Osteocyte (in vitro differentiated cells): ENCODE results near the gene ZNF775. TPM values are rescaled to one million over a fixed set of nuclear protein-coding genes. Genes with fewer than 3 reads are reported as not detected.

Experiments used
- DNase-seq: peaks from one replicate; pipeline ENCODE4 v3.0.0; 2021; ENCODE audit warnings: mixed read lengths; ENCODE audit not compliant: unreplicated experiment; ENCODE audit errors: extremely low spot score
- H3K27ac Mint-ChIP-seq: one replicate; pipeline ENCODE4 v1.8.0; 2021; ENCODE audit warnings: mild to moderate bottlenecking, mixed read lengths; ENCODE audit not compliant: unreplicated experiment
- H3K27me3 Mint-ChIP-seq: one replicate; pipeline ENCODE4 v1.8.0; 2021; ENCODE audit warnings: mixed read lengths; ENCODE audit not compliant: unreplicated experiment
- H3K36me3 Mint-ChIP-seq: one replicate; pipeline ENCODE4 v1.8.0; 2021; ENCODE audit warnings: mixed read lengths; ENCODE audit not compliant: unreplicated experiment
- H3K4me1 Mint-ChIP-seq: one replicate; pipeline ENCODE4 v1.8.0; 2021; ENCODE audit warnings: mixed read lengths; ENCODE audit not compliant: unreplicated experiment
- H3K4me3 Mint-ChIP-seq: one replicate; pipeline ENCODE4 v1.8.0; 2021; ENCODE audit warnings: mild to moderate bottlenecking, moderate library complexity, mixed read lengths; ENCODE audit not compliant: unreplicated experiment
- H3K9me3 Mint-ChIP-seq: one replicate; pipeline ENCODE4 v1.8.0; 2021; ENCODE audit warnings: mixed read lengths; ENCODE audit not compliant: unreplicated experiment
- total RNA-seq: library from RNA; stranded (reverse); gene quantifications from 2 replicates; pipeline ENCODE4 v1.2.1, GENCODE V29; 2021
- TF ChIP-seq, protein P1 (sequence below): fragments of 200-600 bp; sonication (generic); IDR thresholded peaks from 2 replicates; pipeline ENCODE4 v1.5.0; 2021; ENCODE audit warnings: antibody characterized with exemption, mild to moderate bottlenecking, moderate library complexity

Gene ZNF775
- total RNA-seq, 1 donor from 2014 or later = 5.9 TPM

DNA sequence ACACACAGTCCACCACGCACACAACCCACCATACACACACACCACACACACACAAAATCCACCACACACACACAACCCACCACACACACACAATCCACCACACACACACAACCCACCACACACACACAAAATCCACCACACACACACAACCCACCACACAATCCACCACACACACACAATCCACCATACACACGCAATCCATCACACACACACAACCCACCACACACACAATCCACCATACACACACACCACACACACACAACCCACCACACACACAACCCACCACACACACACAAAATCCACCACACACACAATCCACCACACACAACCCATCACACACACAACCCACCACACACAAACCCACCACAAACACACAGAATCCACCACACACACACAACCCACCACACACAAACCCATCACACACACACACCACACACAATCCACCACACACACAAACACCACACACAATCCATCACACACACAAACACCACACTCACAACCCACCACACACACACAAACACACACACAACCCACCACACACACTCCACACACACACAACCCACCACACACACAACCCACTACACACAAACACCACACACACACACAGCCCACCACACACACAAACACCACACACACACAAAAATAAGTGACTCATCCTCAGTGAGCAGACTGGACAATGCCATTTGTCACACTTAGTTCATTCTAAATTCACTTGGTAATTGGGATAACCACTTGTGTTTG lies 19.3 kb upstream of the ZNF775 start:
- H3K4me3 Mint-ChIP-seq = no peak overlapping the region
- TF ChIP-seq, protein P1, sequence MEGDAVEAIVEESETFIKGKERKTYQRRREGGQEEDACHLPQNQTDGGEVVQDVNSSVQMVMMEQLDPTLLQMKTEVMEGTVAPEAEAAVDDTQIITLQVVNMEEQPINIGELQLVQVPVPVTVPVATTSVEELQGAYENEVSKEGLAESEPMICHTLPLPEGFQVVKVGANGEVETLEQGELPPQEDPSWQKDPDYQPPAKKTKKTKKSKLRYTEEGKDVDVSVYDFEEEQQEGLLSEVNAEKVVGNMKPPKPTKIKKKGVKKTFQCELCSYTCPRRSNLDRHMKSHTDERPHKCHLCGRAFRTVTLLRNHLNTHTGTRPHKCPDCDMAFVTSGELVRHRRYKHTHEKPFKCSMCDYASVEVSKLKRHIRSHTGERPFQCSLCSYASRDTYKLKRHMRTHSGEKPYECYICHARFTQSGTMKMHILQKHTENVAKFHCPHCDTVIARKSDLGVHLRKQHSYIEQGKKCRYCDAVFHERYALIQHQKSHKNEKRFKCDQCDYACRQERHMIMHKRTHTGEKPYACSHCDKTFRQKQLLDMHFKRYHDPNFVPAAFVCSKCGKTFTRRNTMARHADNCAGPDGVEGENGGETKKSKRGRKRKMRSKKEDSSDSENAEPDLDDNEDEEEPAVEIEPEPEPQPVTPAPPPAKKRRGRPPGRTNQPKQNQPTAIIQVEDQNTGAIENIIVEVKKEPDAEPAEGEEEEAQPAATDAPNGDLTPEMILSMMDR = no peak
- no peaks in the 10 kb centered on the region for H3K36me3 Mint-ChIP-seq
- no peak for DNase-seq
- no peaks in the 10 kb centered on the region for H3K9me3 Mint-ChIP-seq
- no peaks in the 10 kb centered on the region for H3K27me3 Mint-ChIP-seq
- H3K4me1 Mint-ChIP-seq = peaks cover 6% of the 10 kb centered on the region
- no peak overlapping the region for H3K27ac Mint-ChIP-seq

DNA sequence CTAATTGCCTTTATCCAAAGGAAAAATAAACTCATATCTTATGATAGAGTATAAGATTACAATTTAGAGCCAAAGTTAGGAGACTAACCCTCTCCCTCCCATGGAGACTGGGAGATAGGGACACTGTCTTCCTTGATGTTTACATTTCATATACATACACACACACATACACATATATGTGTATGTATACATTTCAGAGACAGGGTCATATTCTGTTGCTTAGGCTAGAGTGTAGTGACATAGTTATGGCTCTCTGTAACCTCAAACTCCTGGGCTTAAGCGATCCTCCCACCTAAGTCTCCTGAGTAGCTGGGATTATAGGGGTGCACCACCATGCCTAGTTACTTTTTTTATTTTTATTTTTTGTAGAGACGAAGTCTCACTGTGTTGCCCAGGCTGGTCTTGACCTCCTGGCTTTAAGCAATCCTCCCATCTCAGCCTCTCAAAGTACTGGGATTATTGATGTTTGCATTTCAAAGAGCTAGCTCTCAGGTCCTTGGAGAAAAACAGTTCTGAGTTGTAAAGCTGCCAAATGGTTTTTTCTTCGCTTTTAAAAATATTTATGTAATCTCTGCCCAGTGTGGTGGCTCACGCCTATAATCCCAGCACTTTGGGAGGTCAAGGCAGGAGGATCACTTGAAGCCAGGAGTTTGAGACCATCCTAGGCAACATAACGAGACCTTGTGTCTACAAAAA lies 18.6 kb upstream of the ZNF775 start:
- no peak overlapping the region for H3K27ac Mint-ChIP-seq
- peaks cover 6% of the 10 kb centered on the region for H3K4me1 Mint-ChIP-seq
- no peaks in the 10 kb centered on the region for H3K36me3 Mint-ChIP-seq
- H3K4me3 Mint-ChIP-seq = no peak overlapping the region
- H3K27me3 Mint-ChIP-seq = no peaks in the 10 kb centered on the region
- no peak for DNase-seq
- no peaks in the 10 kb centered on the region for H3K9me3 Mint-ChIP-seq
- TF ChIP-seq, protein P1 = no peak

DNA sequence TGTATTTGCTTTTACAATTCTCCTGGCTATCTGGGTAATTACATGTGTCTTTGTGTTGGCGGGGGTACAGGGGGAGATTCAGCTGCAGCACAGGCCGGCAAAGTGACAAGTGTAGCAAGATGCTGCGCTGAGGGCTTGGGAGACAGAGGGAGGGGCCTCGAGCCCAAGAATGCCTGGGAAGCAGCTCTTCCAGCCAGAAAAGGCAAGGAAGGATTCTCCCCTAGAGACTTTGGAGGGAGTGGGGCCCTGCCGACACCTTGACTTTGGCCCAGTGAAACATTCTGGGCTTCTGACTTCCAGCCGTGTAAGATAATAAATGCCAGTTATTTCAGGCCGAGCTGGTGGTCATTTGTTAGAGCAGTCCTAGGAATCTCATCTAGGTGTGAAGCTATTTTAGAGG lies 17.7 kb upstream of the ZNF775 start:
- TF ChIP-seq, protein P1 = no peak
- Mint-ChIP-seq H3K4me3 (no peak overlapping the region), H3K36me3 (no peaks in the 10 kb centered on the region), H3K27me3 (no peaks in the 10 kb centered on the region), H3K9me3 (no peaks in the 10 kb centered on the region), H3K4me1 (peaks cover 6% of the 10 kb centered on the region), H3K27ac (no peak overlapping the region)
- no peak for DNase-seq

DNA sequence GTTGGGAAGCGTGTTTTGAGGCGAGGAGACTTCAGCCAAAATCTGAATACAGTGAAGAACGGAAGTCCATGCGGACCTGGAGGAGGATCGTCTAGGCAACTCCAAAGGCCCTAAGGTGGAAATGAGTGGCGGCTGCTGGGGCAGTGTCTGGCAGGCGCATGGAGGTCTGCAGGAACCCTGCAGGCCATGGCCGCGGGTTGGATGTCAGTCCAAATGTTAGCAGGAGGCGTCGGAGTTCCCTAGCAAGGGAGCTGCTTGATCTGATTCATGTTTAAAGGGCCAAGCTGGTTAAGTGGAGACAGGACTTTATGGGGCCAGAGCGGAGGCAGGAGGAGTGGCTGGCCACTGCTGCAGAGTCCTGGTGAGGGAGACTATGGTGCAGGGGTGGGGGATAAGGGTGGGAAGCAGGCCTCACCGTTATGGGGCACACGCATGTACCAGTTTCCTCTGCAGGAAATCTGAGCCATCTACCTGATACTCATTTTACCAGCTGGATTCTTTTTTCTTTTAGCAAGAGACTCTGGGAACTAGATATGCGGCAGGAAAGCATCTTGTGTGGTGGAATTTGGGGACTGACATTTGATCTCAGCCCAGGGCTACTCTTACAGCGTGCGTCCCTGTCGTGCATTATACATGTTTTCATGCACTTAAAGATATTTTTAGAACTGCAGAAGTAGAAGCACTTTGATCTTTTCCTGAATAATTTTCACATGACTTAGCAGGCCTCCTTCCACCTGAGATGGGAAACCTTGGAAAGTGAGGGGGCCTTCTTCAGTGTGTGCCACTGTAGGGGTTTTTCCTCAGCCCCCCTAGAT lies 17.1 kb upstream of the ZNF775 start:
- TF ChIP-seq, protein P1 = no peak
- no peak overlapping the region for H3K27ac Mint-ChIP-seq

DNA sequence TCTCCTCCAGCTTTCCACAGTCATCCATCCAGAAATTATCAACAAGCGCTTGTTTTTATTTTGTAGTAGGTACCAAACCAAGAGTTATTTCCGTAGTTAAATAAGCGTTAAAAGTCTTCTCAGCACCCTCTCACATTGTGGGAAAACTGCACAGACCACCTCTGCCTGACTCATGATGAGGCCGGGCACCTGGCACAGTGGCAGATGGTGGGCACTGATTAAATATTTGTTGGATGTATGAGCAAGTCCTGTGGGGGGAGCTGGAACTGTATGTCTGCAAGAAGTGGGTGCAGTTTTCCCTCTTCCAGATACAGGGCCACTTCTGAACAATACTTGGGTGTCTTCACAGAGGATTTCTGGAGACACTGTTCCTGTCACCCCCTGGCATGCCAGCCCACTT lies 15.8 kb upstream of the ZNF775 start:
- no peaks in the 10 kb centered on the region for H3K9me3 Mint-ChIP-seq
- TF ChIP-seq, protein P1 = no peak
- H3K27ac Mint-ChIP-seq = no peak overlapping the region
- no peaks in the 10 kb centered on the region for H3K27me3 Mint-ChIP-seq
- no peak for DNase-seq
- no peak overlapping the region for H3K4me3 Mint-ChIP-seq
- peaks cover 10% of the 10 kb centered on the region for H3K4me1 Mint-ChIP-seq
- H3K36me3 Mint-ChIP-seq = no peaks in the 10 kb centered on the region

More for the DNA sequence above, 17.1 kb upstream of the ZNF775 start:
- peaks cover 5% of the 10 kb centered on the region for H3K4me1 Mint-ChIP-seq
- no peaks in the 10 kb centered on the region for H3K27me3 Mint-ChIP-seq
- DNase-seq = no peak
- no peaks in the 10 kb centered on the region for H3K36me3 Mint-ChIP-seq
- no peaks in the 10 kb centered on the region for H3K9me3 Mint-ChIP-seq
- no peak overlapping the region for H3K4me3 Mint-ChIP-seq
